Endothelial cell of umbilical vein (primary cell): ENCODE measurements around the gene ASB13. TPM values are rescaled to one million over a fixed set of nuclear protein-coding genes. Genes with fewer than 3 reads are reported as not detected.

Source experiments
- BruUV-seq: library from RNA; stranded (reverse); fragments of 400-500 nt; replicated peaks from 2 replicates; lab custom pipeline; 2021; lab: Mats Ljungman, UMichigan
- CTCF ChIA-PET: fragments of 300-600, 350-600 bp; sonication (Branson Sonifier 250); formaldehyde crosslinking; loops from one replicate; lab custom pipeline; 2021; ENCODE audit warnings: antibody characterized with exemption, inconsistent platforms; lab: Charles Lee
- POLR2A ChIA-PET: fragments of 300-600, 350-600 bp; sonication (Branson Sonifier 250); formaldehyde crosslinking; loops from one replicate; lab custom pipeline; 2021; ENCODE audit warnings: antibody characterized with exemption, inconsistent platforms; lab: Charles Lee
- DNase-seq: peaks from one replicate; pipeline ENCODE4 v3.0.0-alpha.2; 2011; ENCODE audit warnings: low read depth, low spot score
- FAIRE-seq: peaks from 2 replicates; lab custom pipeline; 2011; peaks lifted over from hg19 to GRCh38; lab: Jason Lieb, UNC
- H2AFZ ChIP-seq: 2 replicates; pipeline ENCODE4 v1.6.0; 2012; ENCODE audit warnings: low read depth, low read length, control low read depth, inconsistent platforms
- H3K27ac ChIP-seq: 2 replicates; pipeline ENCODE4 v1.5.1; 2011; ENCODE audit warnings: low read depth, mild to moderate bottlenecking, control low read depth, low read length, moderate library complexity; ENCODE audit not compliant: insufficient read depth
- H3K27me3 ChIP-seq, 2 experiments: 2 replicates each; pipeline versions ENCODE4 v1.6.0 to v1.6.1; 2011; ENCODE audit warnings: low read length in 2 of 2, mixed read lengths in 1 of 2; ENCODE audit not compliant: control insufficient read depth in 2 of 2, insufficient read depth in 2 of 2
- H3K36me3 ChIP-seq, 2 experiments: 2 replicates in 1 of 2; 3 replicates in 1 of 2; pipeline ENCODE4 v1.5.1; 2011; ENCODE audit warnings: low read length in 2 of 2, mild to moderate bottlenecking in 1 of 2, moderate library complexity in 1 of 2; ENCODE audit not compliant: control insufficient read depth in 2 of 2, insufficient read depth in 2 of 2; ENCODE audit errors: extremely low read depth in 1 of 2
- H3K4me1 ChIP-seq: 3 replicates; pipeline ENCODE4 v1.5.1; 2011; ENCODE audit warnings: mild to moderate bottlenecking, low read length; ENCODE audit not compliant: control insufficient read depth, insufficient read depth; ENCODE audit errors: extremely low read depth
- H3K4me2 ChIP-seq: 2 replicates; pipeline ENCODE4 v1.6.1; 2011; ENCODE audit warnings: low read length, control low read depth, mixed read lengths; ENCODE audit not compliant: insufficient read depth
- H3K4me3 ChIP-seq, 3 experiments: fragments of 200-600 bp in 1 of 3; sonication (generic), shearing (Covaris generic) in 1 of 3; replicated peaks in 1 of 3; 2 replicates each; pipeline ENCODE4 v1.5.1; 2011 to 2016; ENCODE audit warnings: control low read depth in 3 of 3, low read length in 3 of 3, mild to moderate bottlenecking in 2 of 3, inconsistent platforms in 1 of 3, low read depth in 1 of 3, moderate library complexity in 1 of 3; ENCODE audit not compliant: insufficient read depth in 1 of 3
- H3K79me2 ChIP-seq: 2 replicates; pipeline ENCODE4 v1.6.0; 2012; ENCODE audit warnings: low read length, inconsistent platforms; ENCODE audit not compliant: control insufficient read depth, insufficient read depth
- H3K9ac ChIP-seq: replicated peaks from 2 replicates; pipeline ENCODE3; 2011; ENCODE audit warnings: low read length, control low read depth; ENCODE audit not compliant: insufficient read depth; ENCODE audit errors: extremely low read depth
- H3K9me1 ChIP-seq: replicated peaks from 3 replicates; pipeline ENCODE4 v1.6.0; 2011; ENCODE audit warnings: mild to moderate bottlenecking, low read length; ENCODE audit not compliant: control insufficient read depth, insufficient read depth; ENCODE audit errors: extremely low read depth
- H3K9me3 ChIP-seq: replicated peaks from 2 replicates; pipeline ENCODE4 v1.5.1; 2012; ENCODE audit warnings: low read length, inconsistent platforms; ENCODE audit not compliant: control insufficient read depth, insufficient read depth
- H4K20me1 ChIP-seq: replicated peaks from 2 replicates; pipeline ENCODE3; 2011; ENCODE audit warnings: mild to moderate bottlenecking, low read length; ENCODE audit not compliant: control insufficient read depth, insufficient read depth; ENCODE audit errors: extremely low read depth
- EZH2 ChIP-seq: IDR thresholded peaks from 2 replicates; pipeline ENCODE4 v1.6.1; 2012; ENCODE audit warnings: borderline replicate concordance, low read depth, mild to moderate bottlenecking, moderate library complexity, low read length, inconsistent platforms; ENCODE audit not compliant: severe bottlenecking
- FOS ChIP-seq: IDR thresholded peaks from 2 replicates; pipeline ENCODE4 v1.6.1; 2011; ENCODE audit warnings: mild to moderate bottlenecking, low read length, moderate library complexity, borderline replicate concordance; ENCODE audit not compliant: insufficient read depth
- GATA2 ChIP-seq: IDR thresholded peaks from 2 replicates; pipeline ENCODE4 v1.7.0; 2011; ENCODE audit warnings: low read depth, mild to moderate bottlenecking, moderate library complexity, mixed read lengths, low read length; ENCODE audit not compliant: insufficient read length, insufficient read depth
- JUN ChIP-seq: IDR thresholded peaks from 2 replicates; pipeline ENCODE4 v1.6.1; 2011; ENCODE audit warnings: borderline replicate concordance, low read depth; ENCODE audit not compliant: insufficient read length, insufficient read depth
- MYC ChIP-seq: IDR thresholded peaks from one replicate; pipeline ENCODE4 v1.6.1; 2011; ENCODE audit warnings: mild to moderate bottlenecking, low read depth, low read length
- POLR2A ChIP-seq: IDR thresholded peaks from 2 replicates; pipeline ENCODE4 v1.6.1; 2012; ENCODE audit warnings: low read depth, mild to moderate bottlenecking, control low read depth, low read length
- POLR2AphosphoS5 ChIP-seq: IDR thresholded peaks from 2 replicates; pipeline ENCODE4 v1.6.1; 2012; ENCODE audit warnings: low read depth, mild to moderate bottlenecking, control low read depth, low read length, moderate library complexity; ENCODE audit not compliant: insufficient read depth
- dilution Hi-C: fragments of 300-500 bp; cut with MboI; formaldehyde crosslinking; loops from one replicate; pipeline ENCODE4 v1.15.0; 2019; ENCODE audit warnings: low sequenced_read_pairs; ENCODE audit not compliant: extremely low pct_ligation_motif_present
- intact Hi-C: fragments of 100-400 bp; cut with micrococcal nuclease; formaldehyde crosslinking; loops from one replicate; pipeline ENCODE4 v1.10.0; 2022
- polyA plus RNA-seq, 4 experiments: library from polyadenylated mRNA; depleted of rRNA in 3 of 4; stranded (reverse) in 3 of 4; unstranded in 1 of 4; fragments of >200 nt; gene quantifications; 2 replicates each; pipeline versions ENCODE4 v1.2.1 to v1.2.3, GENCODE V29; 2011 to 2012; ENCODE audit warnings: missing spikeins in 1 of 4
- total RNA-seq: library from RNA; stranded (reverse); gene quantifications from 2 replicates; pipeline ENCODE4 v1.2.3, GENCODE V29; 2021
- TF ChIP-seq, protein P1 (sequence below), 2 donors: IDR thresholded peaks; 1 replicate in 1 of 2; 2 replicates in 1 of 2; pipeline ENCODE4 v1.5.1; 2011; ENCODE audit warnings: low read length in 2 of 2, mild to moderate bottlenecking in 2 of 2, moderate library complexity in 2 of 2, control low read depth in 1 of 2, inconsistent platforms in 1 of 2, low read depth in 1 of 2; ENCODE audit not compliant: insufficient read depth in 1 of 2; ENCODE audit errors: extremely low read depth in 1 of 2
- TF ChIP-seq, protein P2 (sequence below): IDR thresholded peaks from 2 replicates; pipeline ENCODE4 v1.6.1; 2011; ENCODE audit not compliant: insufficient read depth, insufficient read length

The ASB13 gene
- total and polyA plus RNA-seq, 2 donors (not counting 3 experiments of a cell fraction or from before 2014, with no cell fraction given), result 6.3 to 7.3 TPM

- Histone ChIP-seq H3K79me2 (no peaks in the 10 kb centered on the region), H4K20me1 (no peaks in the 10 kb centered on the region), H3K4me2 (no peak overlapping the region), H3K9me3 (no peaks in the 10 kb centered on the region), H3K4me1 (no peaks in the 10 kb centered on the region), H3K27ac (no peak overlapping the region), H3K4me3 (no peak overlapping the region), H2AFZ (no peak overlapping the region), H3K36me3 (peaks cover 0 to 8% of the 10 kb centered on the region in 2 experiments), H3K27me3 (no peaks in the 10 kb centered on the region), H3K9ac (no peak overlapping the region), H3K9me1 (no peaks in the 10 kb centered on the region)
- intact Hi-C loops, result no loop called here
- DNase-seq, result no peak
- POLR2A ChIA-PET, result no interaction called here
- no peak for FAIRE-seq
- TF ChIP-seq POLR2A, result no peak
- BruUV-seq, result no TSS peak
- CTCF ChIA-PET, result interaction anchor here (5.6 kb wide), 1 partner anchor 16 kb away, joined by 21 read pairs; no protein-coding TSS in a partner anchor
- dilution Hi-C loops, result no loop called here
These were observed 21.0 kb downstream of the ASB13 start for GRCh38 chr10:5645375-5645774.

DNA sequence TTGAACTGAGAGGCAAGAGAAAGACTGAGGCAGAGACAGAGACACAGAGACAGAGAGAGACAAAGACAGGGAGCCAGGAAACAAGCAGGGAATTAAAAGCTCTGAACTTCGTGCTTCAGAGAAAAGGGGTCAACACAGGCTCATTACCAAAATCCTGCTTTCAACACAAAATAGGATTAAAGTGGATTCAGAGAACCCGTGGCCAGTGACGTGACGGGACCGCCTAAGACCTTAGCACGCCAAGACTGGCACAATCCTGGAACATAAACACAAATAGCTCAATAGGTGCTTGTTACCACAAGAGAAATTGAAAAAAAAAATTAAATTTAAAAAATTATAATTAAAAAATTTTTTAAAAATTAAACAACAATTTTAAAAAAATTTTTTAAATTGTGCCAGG, 21.5 kb downstream of the ASB13 start:
- FAIRE-seq (no peak), DNase-seq (no peak)
- no peaks in the 10 kb centered on the region for H3K79me2 ChIP-seq
- H3K27me3 ChIP-seq, result no peaks in the 10 kb centered on the region
- intact Hi-C loops (no loop called here), dilution Hi-C loops (no loop called here)
- H3K4me2 ChIP-seq, result no peak overlapping the region
- no peaks in the 10 kb centered on the region for H3K9me3 ChIP-seq
- H4K20me1 ChIP-seq, result no peaks in the 10 kb centered on the region
- BruUV-seq, result no TSS peak
- H3K4me3 ChIP-seq, result no peak overlapping the region
- H3K27ac ChIP-seq, result no peak overlapping the region
- CTCF ChIA-PET, result interaction anchor here (5.6 kb wide), 1 partner anchor 15 kb away, joined by 21 read pairs; no protein-coding TSS in a partner anchor
- POLR2A ChIA-PET, result no interaction called here
- H3K4me1 ChIP-seq, result no peaks in the 10 kb centered on the region
- H3K9me1 ChIP-seq, result no peaks in the 10 kb centered on the region
- TF ChIP-seq POLR2A (no peak), JUN (no peak), FOS (no peak), MYC (no peak), GATA2 (no peak), POLR2AphosphoS5 (no peak), EZH2 (no peak)
- TF ChIP-seq, protein P1, sequence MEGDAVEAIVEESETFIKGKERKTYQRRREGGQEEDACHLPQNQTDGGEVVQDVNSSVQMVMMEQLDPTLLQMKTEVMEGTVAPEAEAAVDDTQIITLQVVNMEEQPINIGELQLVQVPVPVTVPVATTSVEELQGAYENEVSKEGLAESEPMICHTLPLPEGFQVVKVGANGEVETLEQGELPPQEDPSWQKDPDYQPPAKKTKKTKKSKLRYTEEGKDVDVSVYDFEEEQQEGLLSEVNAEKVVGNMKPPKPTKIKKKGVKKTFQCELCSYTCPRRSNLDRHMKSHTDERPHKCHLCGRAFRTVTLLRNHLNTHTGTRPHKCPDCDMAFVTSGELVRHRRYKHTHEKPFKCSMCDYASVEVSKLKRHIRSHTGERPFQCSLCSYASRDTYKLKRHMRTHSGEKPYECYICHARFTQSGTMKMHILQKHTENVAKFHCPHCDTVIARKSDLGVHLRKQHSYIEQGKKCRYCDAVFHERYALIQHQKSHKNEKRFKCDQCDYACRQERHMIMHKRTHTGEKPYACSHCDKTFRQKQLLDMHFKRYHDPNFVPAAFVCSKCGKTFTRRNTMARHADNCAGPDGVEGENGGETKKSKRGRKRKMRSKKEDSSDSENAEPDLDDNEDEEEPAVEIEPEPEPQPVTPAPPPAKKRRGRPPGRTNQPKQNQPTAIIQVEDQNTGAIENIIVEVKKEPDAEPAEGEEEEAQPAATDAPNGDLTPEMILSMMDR (IDR thresholded peaks at IDR 0.05; ENCODE audit: extremely low read depth in 1 of 2, insufficient read depth in 1 of 2, low read depth in 1 of 2, low read length in 2 of 2), result no peak
- TF ChIP-seq, protein P2, sequence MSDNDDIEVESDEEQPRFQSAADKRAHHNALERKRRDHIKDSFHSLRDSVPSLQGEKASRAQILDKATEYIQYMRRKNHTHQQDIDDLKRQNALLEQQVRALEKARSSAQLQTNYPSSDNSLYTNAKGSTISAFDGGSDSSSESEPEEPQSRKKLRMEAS, result no peak
- peaks cover 0 to 12% of the 10 kb centered on the region in 2 experiments for H3K36me3 ChIP-seq
- H2AFZ ChIP-seq, result no peak overlapping the region
- no peak overlapping the region for H3K9ac ChIP-seq
